SK-N-SH (cell line): Measurements from ENCODE around the gene MAN1A1.

Experiments
- EZH2phosphoT487 ChIP-seq: fragments of 200-600 bp; sonication (generic); IDR thresholded peaks from 2 replicates; pipeline ENCODE4 v1.6.1; 2017; ENCODE audit warnings: low read depth, mixed run types, mild to moderate bottlenecking, antibody characterized with exemption, moderate library complexity, borderline replicate concordance
- FOXM1 ChIP-seq: IDR thresholded peaks from 2 replicates; pipeline ENCODE4 v1.4.0; 2012; ENCODE audit warnings: low read depth, mild to moderate bottlenecking
- NFIC ChIP-seq: IDR thresholded peaks from 2 replicates; pipeline ENCODE4 v1.4.0; 2012; ENCODE audit warnings: borderline replicate concordance
- RAD21 ChIP-seq: IDR thresholded peaks from 2 replicates; pipeline ENCODE4 v1.6.1; 2012; ENCODE audit warnings: mild to moderate bottlenecking, low read length
- TAF1 ChIP-seq: IDR thresholded peaks from 2 replicates; pipeline ENCODE4 v1.6.1; 2012; ENCODE audit warnings: low read depth, mild to moderate bottlenecking, low read length, moderate library complexity, borderline replicate concordance
- TF ChIP-seq, protein P1 (sequence below): fragments of 200-600 bp; sonication (generic); IDR thresholded peaks from 2 replicates; pipeline ENCODE4 v1.6.1; 2017; ENCODE audit warnings: antibody characterized with exemption, mild to moderate bottlenecking, moderate library complexity
- TF ChIP-seq, protein P2 (sequence below): IDR thresholded peaks from 2 replicates; pipeline ENCODE4 v1.4.0; 2012; ENCODE audit warnings: low read depth

DNA sequence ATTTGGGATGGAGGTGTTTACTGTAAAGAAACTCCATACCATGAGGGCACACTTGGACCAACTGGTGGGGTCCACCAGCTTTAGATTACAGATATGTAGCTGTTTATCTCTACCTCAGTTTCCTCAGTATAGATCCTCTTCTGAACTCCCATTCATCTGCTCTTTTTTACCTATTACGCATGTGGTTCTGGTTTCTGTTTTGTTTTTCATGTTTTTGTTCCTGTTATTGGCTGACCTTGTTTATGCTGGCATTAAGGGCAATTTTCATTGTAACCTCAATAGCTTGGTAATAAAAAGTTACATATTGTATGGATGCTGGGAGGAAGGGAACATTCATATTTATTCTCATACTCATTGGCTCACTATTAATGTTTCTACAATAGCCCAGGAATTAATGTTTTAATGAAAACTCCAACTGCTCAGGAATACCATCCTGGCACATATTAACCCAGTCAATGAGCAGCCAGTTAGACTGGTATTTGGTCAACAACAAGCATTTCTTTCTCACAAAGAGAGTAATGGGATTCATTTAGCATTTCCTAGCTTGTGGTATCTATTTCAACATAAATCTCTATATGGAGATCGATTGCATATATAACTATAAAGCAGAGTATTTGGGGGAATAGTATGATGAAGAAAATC, 187.3 kb downstream of the MAN1A1 start:
- TF ChIP-seq, protein P1, sequence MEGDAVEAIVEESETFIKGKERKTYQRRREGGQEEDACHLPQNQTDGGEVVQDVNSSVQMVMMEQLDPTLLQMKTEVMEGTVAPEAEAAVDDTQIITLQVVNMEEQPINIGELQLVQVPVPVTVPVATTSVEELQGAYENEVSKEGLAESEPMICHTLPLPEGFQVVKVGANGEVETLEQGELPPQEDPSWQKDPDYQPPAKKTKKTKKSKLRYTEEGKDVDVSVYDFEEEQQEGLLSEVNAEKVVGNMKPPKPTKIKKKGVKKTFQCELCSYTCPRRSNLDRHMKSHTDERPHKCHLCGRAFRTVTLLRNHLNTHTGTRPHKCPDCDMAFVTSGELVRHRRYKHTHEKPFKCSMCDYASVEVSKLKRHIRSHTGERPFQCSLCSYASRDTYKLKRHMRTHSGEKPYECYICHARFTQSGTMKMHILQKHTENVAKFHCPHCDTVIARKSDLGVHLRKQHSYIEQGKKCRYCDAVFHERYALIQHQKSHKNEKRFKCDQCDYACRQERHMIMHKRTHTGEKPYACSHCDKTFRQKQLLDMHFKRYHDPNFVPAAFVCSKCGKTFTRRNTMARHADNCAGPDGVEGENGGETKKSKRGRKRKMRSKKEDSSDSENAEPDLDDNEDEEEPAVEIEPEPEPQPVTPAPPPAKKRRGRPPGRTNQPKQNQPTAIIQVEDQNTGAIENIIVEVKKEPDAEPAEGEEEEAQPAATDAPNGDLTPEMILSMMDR = no peak
- TF ChIP-seq RAD21 (no peak), FOXM1 (no peak), NFIC (no peak), EZH2phosphoT487 (no peak), TAF1 (no peak)
- TF ChIP-seq, protein P2, sequence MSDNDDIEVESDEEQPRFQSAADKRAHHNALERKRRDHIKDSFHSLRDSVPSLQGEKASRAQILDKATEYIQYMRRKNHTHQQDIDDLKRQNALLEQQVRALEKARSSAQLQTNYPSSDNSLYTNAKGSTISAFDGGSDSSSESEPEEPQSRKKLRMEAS = no peak
